Keratinocyte (primary cell): Measurements from ENCODE around the gene SCD5.

Experiments
- CTCF ChIP-seq, 3 experiments: IDR thresholded peaks in 1 of 3; conservative IDR thresholded peaks in 1 of 3; optimal IDR thresholded peaks in 1 of 3; 2 replicates in 2 of 3; 3 replicates in 1 of 3; pipeline versions ENCODE3 to v1.5.1; 2011; ENCODE audit warnings: low read length in 3 of 3, mild to moderate bottlenecking in 3 of 3, moderate library complexity in 2 of 3, control low read depth in 1 of 3, inconsistent platforms in 1 of 3; ENCODE audit not compliant: insufficient read depth in 2 of 3; ENCODE audit errors: extremely low read depth in 1 of 3
- EZH2 ChIP-seq: IDR thresholded peaks from one replicate; pipeline ENCODE4 v1.6.1; 2012; ENCODE audit warnings: inconsistent platforms, mild to moderate bottlenecking, low read length, moderate library complexity

GRCh38 chr4:82774711-82775171 lies 23.9 kb downstream of the SCD5 start:
- TF ChIP-seq CTCF (optimal IDR thresholded peaks at IDR 0.05 in 1 of 3, IDR thresholded peaks at IDR 0.05 in 1 of 3, conservative IDR thresholded peaks at IDR 0.05 in 1 of 3; ENCODE audit: extremely low read depth in 1 of 3, insufficient read depth in 2 of 3, low read length in 3 of 3): no peak
- TF ChIP-seq EZH2: no peak
